Testis (tissue), 2 donors: ENCODE data around the gene SFTPA2.
"Not testable (repeated sequence)": the region's sequence is repeated elsewhere in the genome, so short reads cannot be mapped to it uniquely, and the experiment has no call there.

ENCODE experiments used
- CTCF ChIP-seq, 3 experiments: fragments of 450-650 bp in 2 of 3; fragments of 200-600 bp in 1 of 3; sonication (generic) in 1 of 3; IDR thresholded peaks; one replicate each; pipeline ENCODE4 v1.5.1; 2016 to 2019; ENCODE audit warnings: antibody characterized with exemption in 3 of 3, mild to moderate bottlenecking in 2 of 3, moderate library complexity in 1 of 3
- POLR2A ChIP-seq: fragments of 450-650 bp; IDR thresholded peaks from one replicate; pipeline ENCODE4 v1.6.1; 2017; ENCODE audit warnings: antibody characterized with exemption, mild to moderate bottlenecking, moderate library complexity

GRCh38 chr10:79511891-79512583 lies 48.2 kb downstream of the SFTPA2 start, which contains the start of gene EIF5AL1:
- not testable (repeated sequence) for TF ChIP-seq CTCF (IDR thresholded peaks at IDR 0.05); POLR2A
